A549 treated with DMSO at 1 μM for 4 hours (cell line): Measurements from ENCODE around the gene BOLA2. TPM values are rescaled to one million over a fixed set of nuclear protein-coding genes. Genes with fewer than 3 reads are reported as not detected.

ENCODE experiments used
- total RNA-seq: library from RNA; stranded (reverse); fragments of 200-300 nt; extraction: Qiagen RNA extraction; gene quantifications from 5 replicates; pipeline ENCODE4 v1.2.3, GENCODE V29; 2022; ENCODE audit warnings: low read depth

Gene BOLA2
- total RNA-seq = 23.7 to 32.8 TPM (median 27.4 TPM) in 5 replicates

GRCh38 chr16:29454269-29454668 lies at the start of gene BOLA2, which contains the start of gene SLX1B:
Gene BOLA2, minus strand, starts transcription at chr16:29454351. Its CDS starts 98 bp downstream, at chr16:29454253.
Gene SLX1B, plus strand, starts transcription at chr16:29454533.

GRCh38 chr16:29459706-29460646 lies 5.8 kb upstream of the BOLA2 start, which contains the start of gene SULT1A4:
Gene SULT1A4, plus strand, starts transcription at chr16:29459913. Its CDS starts 1,473 bp downstream, at chr16:29461386.

Other genes with a start within 250 kb of the BOLA2 start
- gene NPIPB11, start 47.6 kb downstream of the BOLA2 start, total RNA-seq = 0.99 to 2.4 TPM (median 1.8 TPM) in 5 replicates
- 78.6 to 94.1 TPM (median 81.2 TPM) in 5 replicates for gene SLX1B, start 182 bp upstream of the BOLA2 start, total RNA-seq
- gene SULT1A4, start 5.6 kb upstream of the BOLA2 start, total RNA-seq = 33.6 to 40.4 TPM (median 34.5 TPM) in 5 replicates
- gene NPIPB12, start 52.1 kb upstream of the BOLA2 start, total RNA-seq = 26.9 to 44.4 TPM (median 33.2 TPM) in 5 replicates
- gene SPN, start 208.9 kb upstream of the BOLA2 start, total RNA-seq = 0.03 TPM in 2 of 5 replicates, not detected in the others
- gene QPRT, start 224.8 kb upstream of the BOLA2 start, total RNA-seq = 0.59 to 1.4 TPM (median 0.83 TPM) in 5 replicates